GM23338 (cell line): ENCODE results near the gene FAF1. TPM values are rescaled to one million over a fixed set of nuclear protein-coding genes. Genes with fewer than 3 reads are reported as not detected.

Experiments used
- ATAC-seq: fragments of 200-7000 bp; cut with Tn5 transposase; 3 replicates; pipeline ENCODE4 v1.9.1; 2020
- DNase-seq: peaks from one replicate; pipeline ENCODE4 v3.0.0-alpha.2; 2015; ENCODE audit warnings: low spot score
- H2AFZ ChIP-seq: fragments of 200-600 bp; sonication (generic); 2 replicates; pipeline ENCODE4 v1.8.0; 2016; ENCODE audit warnings: antibody characterized with exemption, mild to moderate bottlenecking, moderate library complexity
- H3F3A ChIP-seq: fragments of 200-600 bp; sonication (generic); replicated peaks from 2 replicates; pipeline ENCODE4 v1.8.0; 2017; ENCODE audit warnings: antibody characterized with exemption, mixed run types, low read depth
- H3K27ac ChIP-seq: fragments of 200-600 bp; sonication (generic); 2 replicates; pipeline ENCODE4 v1.6.1; 2016; ENCODE audit warnings: low read depth
- H3K27me3 ChIP-seq: fragments of 200-600 bp; sonication (generic); 2 replicates; pipeline ENCODE4 v1.8.0; 2016; ENCODE audit warnings: mild to moderate bottlenecking, mixed run types, moderate library complexity; ENCODE audit not compliant: insufficient read depth
- H3K36me3 ChIP-seq: fragments of 200-600 bp; sonication (generic); 2 replicates; pipeline ENCODE4 v1.8.0; 2016; ENCODE audit warnings: mild to moderate bottlenecking; ENCODE audit not compliant: insufficient read depth
- H3K4me1 ChIP-seq: fragments of 200-600 bp; sonication (generic); 2 replicates; pipeline ENCODE4 v1.8.0; 2016; ENCODE audit warnings: mild to moderate bottlenecking, moderate library complexity; ENCODE audit not compliant: insufficient read depth
- H3K4me2 ChIP-seq: fragments of 200-600 bp; sonication (generic); 2 replicates; pipeline ENCODE4 v1.7.1; 2017; ENCODE audit warnings: mixed run types
- H3K4me3 ChIP-seq: fragments of 200-600 bp; sonication (generic); 2 replicates; pipeline ENCODE4 v1.6.1; 2016; ENCODE audit warnings: mixed run types
- H3K79me2 ChIP-seq: fragments of 200-600 bp; sonication (generic); replicated peaks from 2 replicates; pipeline ENCODE4 v1.8.0; 2017; ENCODE audit warnings: mild to moderate bottlenecking; ENCODE audit not compliant: insufficient read depth
- H3K9me2 ChIP-seq: fragments of 200-600 bp; sonication (generic); 2 replicates; pipeline ENCODE4 v1.8.0; 2017; ENCODE audit not compliant: insufficient read depth
- H4K20me1 ChIP-seq: fragments of 200-600 bp; sonication (generic); replicated peaks from 2 replicates; pipeline ENCODE4 v1.8.0; 2017; ENCODE audit warnings: mild to moderate bottlenecking; ENCODE audit not compliant: insufficient read depth
- H3K27ac Mint-ChIP-seq: 2 replicates; pipeline ENCODE4 v1.8.0; 2020; ENCODE audit warnings: inconsistent platforms, mild to moderate bottlenecking, moderate library complexity, mixed read lengths
- H3K27me3 Mint-ChIP-seq: 3 replicates; pipeline ENCODE4 v1.8.0; 2022; ENCODE audit warnings: low read depth, mild to moderate bottlenecking, moderate library complexity, mixed read lengths, inconsistent platforms; ENCODE audit not compliant: insufficient read depth, poor library complexity
- H3K36me3 Mint-ChIP-seq: 3 replicates; pipeline ENCODE4 v1.8.0; 2021; ENCODE audit warnings: low read depth, mild to moderate bottlenecking, inconsistent platforms, moderate library complexity, mixed read lengths
- H3K4me1 Mint-ChIP-seq: 3 replicates; pipeline ENCODE4 v1.8.0; 2020; ENCODE audit warnings: mild to moderate bottlenecking, inconsistent platforms, mixed read lengths
- H3K4me3 Mint-ChIP-seq: 3 replicates; pipeline ENCODE4 v1.8.0; 2021; ENCODE audit warnings: moderate library complexity, mild to moderate bottlenecking, inconsistent platforms, mixed read lengths
- H3K9me3 Mint-ChIP-seq: 3 replicates; pipeline ENCODE4 v1.8.0; 2020; ENCODE audit warnings: moderate library complexity, mild to moderate bottlenecking, inconsistent platforms, mixed read lengths
- CTCF ChIP-seq, 2 experiments: fragments of 200-600 bp in 1 of 2; sonication (generic) in 1 of 2; conservative IDR thresholded peaks; 2 replicates each; pipeline versions ENCODE4 v1.5.1 to v1.6.1; 2016 to 2017; ENCODE audit warnings: antibody characterized with exemption in 2 of 2, low read depth in 2 of 2, mild to moderate bottlenecking in 2 of 2, moderate library complexity in 1 of 2
- JUNB ChIP-seq: IDR thresholded peaks from one replicate; pipeline ENCODE4 v1.6.1; 2016; ENCODE audit warnings: antibody characterized with exemption; ENCODE audit not compliant: unreplicated experiment
- NANOG ChIP-seq: IDR thresholded peaks from 2 replicates; pipeline ENCODE4 v1.6.1; 2016; ENCODE audit warnings: antibody characterized with exemption, borderline replicate concordance
- POLR2AphosphoS5 ChIP-seq: IDR thresholded peaks from 2 replicates; pipeline ENCODE4 v1.6.1; 2016; ENCODE audit warnings: antibody characterized with exemption, low read depth
- REST ChIP-seq: IDR thresholded peaks from one replicate; pipeline ENCODE4 v1.6.1; 2018; ENCODE audit warnings: antibody characterized with exemption; ENCODE audit not compliant: unreplicated experiment
- STAT1 ChIP-seq: IDR thresholded peaks from one replicate; pipeline ENCODE4 v1.6.1; 2016; ENCODE audit warnings: antibody characterized with exemption; ENCODE audit not compliant: unreplicated experiment
- ZNF462 ChIP-seq: fragments of 250-450 bp; sonication (Bioruptor Pico); IDR thresholded peaks from 2 replicates; pipeline ENCODE4 v1.5.0; 2020; ENCODE audit warnings: mild to moderate bottlenecking, moderate library complexity
- polyA plus RNA-seq: library from polyadenylated mRNA; unstranded; fragments of >200 nt; fragmentation: Nextera tagmentation; extraction: Ambion mirVana; gene quantifications from 2 replicates; pipeline ENCODE4 v1.2.1, GENCODE V29; 2016
- total RNA-seq: library from RNA; depleted of rRNA; stranded (reverse); fragments of >200 nt; shearing (Covaris generic); gene quantifications from 2 replicates; pipeline ENCODE4 v1.2.3, GENCODE V29; 2014

Gene FAF1
- total and polyA plus RNA-seq, 2 experiments from 2014 or later = 24.1 to 53.2 TPM

- TF ChIP-seq CTCF (conservative IDR thresholded peaks at IDR 0.05; ENCODE audit: low read depth in 2 of 2) = no peak
- TF ChIP-seq JUNB = no peak
- no peak for TF ChIP-seq NANOG
- no peak for TF ChIP-seq ZNF462 (CRISPR knock-in tag)
- no peak for TF ChIP-seq STAT1
These were observed 118.2 kb downstream of the FAF1 start (continued) for GRCh38 chr1:50841791-50842387.

- no peaks in the 10 kb centered on the region for H4K20me1 ChIP-seq
- no peaks in the 10 kb centered on the region for H3K9me2 ChIP-seq
- no peak overlapping the region for H2AFZ ChIP-seq
- H3K4me1 ChIP-seq = no peaks in the 10 kb centered on the region
- Mint-ChIP-seq H3K27me3 (no peaks in the 10 kb centered on the region), H3K4me3 (no peak overlapping the region), H3K4me1 (no peaks in the 10 kb centered on the region), H3K27ac (no peak overlapping the region; the same call in 1 of the 2 replicates), H3K36me3 (peaks cover 27% of the 10 kb centered on the region), H3K9me3 (peaks cover 21% of the 10 kb centered on the region; the same call in 2 of the 3 replicates)
- ATAC-seq = no peak
- H3F3A ChIP-seq = no peaks in the 10 kb centered on the region
- no peak overlapping the region for H3K4me3 ChIP-seq
- H3K36me3 ChIP-seq = no peaks in the 10 kb centered on the region
- H3K79me2 ChIP-seq = peaks cover 4% of the 10 kb centered on the region
- DNase-seq = no peak
- no peak overlapping the region for H3K27ac ChIP-seq
- no peak overlapping the region for H3K4me2 ChIP-seq
- no peaks in the 10 kb centered on the region for H3K27me3 ChIP-seq
- TF ChIP-seq REST (no peak), POLR2AphosphoS5 (no peak), CTCF (conservative IDR thresholded peaks at IDR 0.05; ENCODE audit: low read depth in 2 of 2) (no peak)
These were observed 124.0 kb downstream of the FAF1 start for GRCh38 chr1:50836117-50836516.
